IPS-15b (cell line): ENCODE measurements around the gene ARPC1A.
A peak's percentile ranks its signal among the peaks of the same experiment; 100 is the strongest.
"Not testable (repeated sequence)": the region's sequence is repeated elsewhere in the genome, so short reads cannot be mapped to it uniquely, and the experiment has no call there.

Source experiments
- H3K27me3 ChIP-seq: one replicate; pipeline ENCODE4 v1.6.1; 2013; ENCODE audit warnings: low read length; ENCODE audit not compliant: control insufficient read depth, insufficient read depth
- H3K36me3 ChIP-seq: one replicate; pipeline ENCODE4 v1.6.1; 2013; ENCODE audit warnings: low read length; ENCODE audit not compliant: control insufficient read depth, insufficient read depth
- H3K4me1 ChIP-seq: one replicate; pipeline ENCODE4 v1.6.1; 2013; ENCODE audit warnings: mild to moderate bottlenecking, low read length; ENCODE audit not compliant: control insufficient read depth, insufficient read depth
- H3K4me3 ChIP-seq: one replicate; pipeline ENCODE4 v1.5.1; 2013; ENCODE audit warnings: low read depth, low read length
- H3K9ac ChIP-seq: one replicate; pipeline ENCODE4 v1.6.1; 2013; ENCODE audit warnings: low read depth, mild to moderate bottlenecking, low read length
- H3K9me3 ChIP-seq: one replicate; pipeline ENCODE4 v1.6.1; 2013; ENCODE audit warnings: mild to moderate bottlenecking, low read length; ENCODE audit not compliant: control insufficient read depth, insufficient read depth

Gene ARPC1A

GRCh38 chr7:99408379-99409191, 82.9 kb downstream of the ARPC1A start, which contains the start of the genes BUD31 and PDAP1:
TSS of gene BUD31 (plus strand) at chr7:99408969. CDS start at chr7:99411093, 2,124 bp downstream.
TSS of gene PDAP1 (minus strand) at chr7:99408597. CDS start at chr7:99408548, 49 bp downstream.
- Histone ChIP-seq H3K4me1 (peaks cover 10% of the 10 kb centered on the region), H3K36me3 (peaks cover 35% of the 10 kb centered on the region), H3K4me3 (peak within 1 kb of the TSS; percentile 100)

GRCh38 chr7:99409192-99409572, 83.5 kb downstream of the ARPC1A start:
- peaks cover 29% of the 10 kb centered on the region for H3K36me3 ChIP-seq
- peak overlapping the region; percentile 98 for H3K9ac ChIP-seq
- H3K4me1 ChIP-seq: peaks cover 10% of the 10 kb centered on the region
- H3K4me3 ChIP-seq: peak overlapping the region; percentile 100
- no peaks in the 10 kb centered on the region for H3K27me3 ChIP-seq
- H3K9me3 ChIP-seq: no peaks in the 10 kb centered on the region

More at GRCh38 chr7:99408379-99409191, 82.9 kb downstream of the ARPC1A start, which contains the start of the genes BUD31 and PDAP1:
- no peaks in the 10 kb centered on the region for H3K27me3 ChIP-seq
- H3K9me3 ChIP-seq: no peaks in the 10 kb centered on the region
- H3K9ac ChIP-seq: peak within 1 kb of the TSS; percentile 98

GRCh38 chr7:99409806-99410205, 84.1 kb downstream of the ARPC1A start:
- H3K36me3 ChIP-seq: peaks cover 24% of the 10 kb centered on the region

DNA sequence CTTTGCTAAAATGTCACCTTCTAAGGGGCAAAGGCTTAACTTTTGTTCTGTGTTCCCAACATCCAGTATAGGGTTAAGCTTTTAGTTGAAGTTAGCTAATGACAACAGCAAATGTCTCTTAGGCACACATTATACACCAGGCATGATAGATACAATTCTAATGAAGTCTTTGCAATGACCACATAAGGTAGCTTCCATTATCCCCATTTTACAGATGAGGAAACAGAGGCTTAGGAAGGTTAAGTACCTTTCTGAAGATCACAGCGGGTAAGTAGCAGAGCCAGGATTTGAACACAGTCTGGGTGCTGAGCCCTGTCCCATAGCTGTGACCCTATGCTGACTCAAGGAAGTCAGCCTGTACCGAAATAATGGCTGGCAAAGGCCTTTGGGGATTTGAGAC, 84.9 kb downstream of the ARPC1A start:
- Histone ChIP-seq H3K9me3 (no peaks in the 10 kb centered on the region), H3K27me3 (no peaks in the 10 kb centered on the region), H3K4me3 (no peak overlapping the region), H3K36me3 (peaks cover 23% of the 10 kb centered on the region), H3K4me1 (peaks cover 10% of the 10 kb centered on the region), H3K9ac (no peak overlapping the region)

More at GRCh38 chr7:99409806-99410205, 84.1 kb downstream of the ARPC1A start:
- Histone ChIP-seq H3K4me1 (peaks cover 10% of the 10 kb centered on the region), H3K27me3 (no peaks in the 10 kb centered on the region), H3K9me3 (no peaks in the 10 kb centered on the region), H3K4me3 (peak overlapping the region; percentile 100), H3K9ac (peak overlapping the region; percentile 98)

GRCh38 chr7:99415513-99416127, 89.9 kb downstream of the ARPC1A start:
- H3K9me3 ChIP-seq, H3K4me3 ChIP-seq, H3K4me1 ChIP-seq, H3K27me3 ChIP-seq, H3K9ac ChIP-seq: not testable (repeated sequence)
- H3K36me3 ChIP-seq: peaks cover 54% of the 10 kb centered on the region
